NCI-H1417 treated with DMSO at 0.1 percent for 48 hours (cell line): Measurements from ENCODE around the gene HES5.
"Not testable (repeated sequence)": the region's sequence is repeated elsewhere in the genome, so short reads cannot be mapped to it uniquely, and the experiment has no call there.

Experiments
- DNase-seq: peaks from one replicate; lab custom pipeline; 2025; lab: John Stamatoyannopoulos, UW

HES5 gene, protein sequence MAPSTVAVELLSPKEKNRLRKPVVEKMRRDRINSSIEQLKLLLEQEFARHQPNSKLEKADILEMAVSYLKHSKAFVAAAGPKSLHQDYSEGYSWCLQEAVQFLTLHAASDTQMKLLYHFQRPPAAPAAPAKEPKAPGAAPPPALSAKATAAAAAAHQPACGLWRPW

DNA sequence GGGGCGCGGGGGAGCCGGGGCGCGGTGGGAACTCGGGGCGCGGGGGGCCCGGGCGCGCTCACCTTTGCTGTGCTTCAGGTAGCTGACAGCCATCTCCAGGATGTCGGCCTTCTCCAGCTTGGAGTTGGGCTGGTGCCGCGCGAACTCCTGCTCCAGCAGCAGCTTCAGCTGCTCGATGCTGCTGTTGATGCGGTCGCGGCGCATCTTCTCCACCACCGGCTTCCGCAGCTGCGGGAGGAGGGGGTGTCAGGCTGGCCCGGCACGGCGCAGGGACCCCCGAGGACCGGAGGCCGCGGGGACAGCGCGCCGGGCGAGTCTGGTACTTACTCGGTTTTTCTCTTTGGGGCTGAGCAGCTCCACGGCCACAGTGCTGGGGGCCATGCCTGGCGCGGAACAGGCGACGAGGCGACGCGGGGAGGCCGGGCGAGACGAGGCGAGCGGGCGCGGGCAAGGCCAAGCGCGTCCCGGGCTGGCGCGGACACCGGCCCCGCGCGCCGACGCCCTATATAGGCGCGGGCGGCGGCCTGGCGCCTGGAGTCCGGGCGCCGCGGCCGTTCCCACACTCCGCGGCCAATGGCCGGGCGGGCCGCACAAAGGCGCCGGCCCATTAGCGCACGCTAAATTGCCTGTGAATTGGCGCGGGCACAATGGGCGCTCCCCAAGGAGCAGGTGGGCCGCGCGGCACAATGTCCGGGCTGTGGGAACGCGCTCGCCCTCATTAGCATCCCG is at the start of gene HES5:
Gene HES5, minus strand, starts transcription at position 480 of the 729 bp plus-strand sequence. Its CDS starts 99 bp downstream, at position 381.
- DNase-seq: no peak

DNA sequence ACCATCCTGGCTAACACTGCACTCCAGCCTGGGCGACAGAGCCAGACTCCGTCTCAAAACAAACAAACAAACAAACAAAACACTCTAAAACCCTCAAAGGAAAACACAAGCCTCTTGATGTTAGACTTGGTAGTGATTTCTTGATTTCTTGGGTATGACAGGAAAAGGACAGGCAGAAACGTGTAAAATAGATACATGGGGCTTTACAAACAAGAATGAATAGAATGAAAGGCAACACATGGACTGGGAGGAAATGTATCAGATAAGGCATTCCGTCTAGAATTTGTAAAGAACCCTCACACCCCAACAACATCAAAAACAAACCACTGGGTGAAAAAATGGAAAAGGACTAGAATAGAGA is 48.7 kb upstream of the HES5 start:
- no peak for DNase-seq

DNA sequence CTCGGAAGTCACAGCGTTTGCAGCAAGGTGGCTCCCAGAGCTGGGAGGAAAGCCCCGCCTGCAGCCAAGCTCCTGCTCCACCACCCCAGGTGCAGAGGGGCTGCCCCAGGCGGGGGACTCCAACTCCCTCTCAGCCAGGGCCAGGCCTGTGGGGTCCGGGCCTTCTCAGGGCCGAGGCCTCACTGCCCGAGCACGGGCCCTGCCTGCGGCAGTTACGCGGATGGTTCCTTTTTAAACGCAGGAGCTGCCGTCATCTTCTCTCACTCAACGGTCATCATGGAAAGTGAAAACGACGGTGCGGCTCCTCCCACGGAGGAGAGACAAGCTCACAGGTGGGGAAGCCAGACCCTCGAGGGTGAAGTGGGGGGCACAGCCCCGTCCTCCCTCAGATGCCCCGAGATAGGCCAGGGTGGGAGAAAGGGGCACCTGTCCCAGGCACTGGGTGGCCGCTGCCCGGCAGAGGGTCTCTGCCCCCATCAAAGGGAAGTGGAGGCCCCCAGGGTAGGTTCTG is 47.6 kb upstream of the HES5 start:
- not testable (repeated sequence) for DNase-seq

DNA sequence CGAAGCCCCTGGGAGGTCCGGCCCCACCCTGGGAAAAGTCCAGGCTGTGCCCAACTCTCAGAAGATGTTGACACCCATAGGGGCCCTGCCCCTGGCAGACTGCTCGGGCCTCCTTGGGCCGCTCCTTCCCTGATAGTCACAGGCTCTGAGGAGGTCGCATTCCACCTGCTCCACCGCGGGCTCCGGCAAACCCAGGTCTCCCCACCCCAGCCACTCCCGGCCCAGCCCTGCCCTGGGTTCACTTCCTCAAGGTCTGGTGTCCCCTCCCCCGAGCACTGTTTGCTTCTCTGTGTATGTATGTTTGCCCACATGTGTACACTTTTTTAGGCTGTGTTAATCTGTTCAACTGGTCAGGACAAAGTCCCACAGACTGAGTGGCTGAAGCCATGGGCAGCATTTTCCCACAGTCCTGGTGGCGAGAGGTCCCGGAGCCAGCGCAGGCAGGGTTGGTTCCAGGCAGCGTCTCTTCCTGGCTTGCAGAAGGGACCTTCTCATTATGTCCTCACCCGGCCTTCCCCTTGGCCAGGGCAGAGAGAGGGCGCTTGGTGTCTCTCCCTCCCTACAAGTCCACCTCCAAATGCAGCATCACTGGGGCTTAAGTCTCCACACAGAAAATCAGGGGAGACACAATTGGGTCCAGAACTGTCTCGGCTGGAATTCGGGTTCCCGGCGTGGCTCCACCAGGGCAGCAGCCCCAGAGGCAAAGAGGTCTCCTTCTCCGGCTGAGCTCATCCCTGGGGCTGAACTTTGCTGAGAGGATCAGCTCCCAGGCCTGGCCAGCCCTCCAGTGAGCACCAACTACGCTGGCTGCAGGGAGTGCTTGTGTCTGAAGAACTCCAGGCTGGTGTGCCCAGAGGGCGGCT is 46.0 kb upstream of the HES5 start:
- no peak for DNase-seq

DNA sequence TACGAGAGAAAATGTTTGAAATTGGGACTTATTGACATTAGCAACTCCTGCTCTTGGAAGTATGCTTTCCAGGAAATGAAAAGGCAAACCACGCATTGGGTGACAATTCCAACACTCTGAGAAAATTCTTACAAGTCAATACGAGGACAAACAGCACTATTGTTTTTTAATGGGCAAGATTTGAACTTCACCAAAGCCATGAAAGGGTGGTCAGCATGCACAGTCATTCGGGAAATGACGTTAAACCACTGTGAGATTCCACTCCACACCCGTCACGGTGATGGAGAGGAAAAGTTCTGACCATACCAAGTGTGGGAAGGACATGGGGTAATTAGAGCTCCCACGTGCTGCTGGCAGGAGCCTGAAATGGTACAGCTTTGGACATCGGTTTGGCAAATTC is 44.3 kb upstream of the HES5 start:
- DNase-seq: no peak

DNA sequence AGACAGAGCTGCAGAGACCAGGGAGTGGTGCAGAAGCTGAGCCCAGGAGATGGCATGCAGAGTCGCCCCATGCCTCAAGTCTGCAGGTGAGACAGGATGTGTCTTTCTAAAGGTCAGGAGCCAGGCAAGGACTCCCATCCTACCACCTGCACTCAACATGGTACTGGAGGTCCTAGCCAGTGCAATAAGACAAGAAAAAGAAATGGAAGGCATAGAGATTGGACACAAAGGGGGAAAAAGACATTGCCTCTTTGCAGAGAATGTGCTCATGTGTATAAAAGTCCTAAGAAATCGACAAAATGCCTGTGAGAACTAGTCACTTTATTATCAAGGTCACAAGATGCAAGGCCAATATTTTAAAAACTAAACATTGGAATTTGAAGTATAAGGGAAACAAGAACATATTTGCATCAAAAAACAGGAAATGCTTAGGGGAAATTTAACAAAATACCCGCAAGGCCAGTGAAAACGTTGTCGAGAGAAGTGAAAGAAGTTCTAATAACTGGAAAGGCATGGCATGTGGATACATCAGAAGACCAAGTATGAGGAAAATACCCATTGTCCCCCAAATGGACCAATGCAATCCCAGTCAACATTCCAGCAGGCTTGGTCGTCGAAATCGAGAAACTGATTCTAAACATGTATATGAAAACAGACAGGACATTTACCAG is 43.3 kb upstream of the HES5 start:
- DNase-seq: no peak

DNA sequence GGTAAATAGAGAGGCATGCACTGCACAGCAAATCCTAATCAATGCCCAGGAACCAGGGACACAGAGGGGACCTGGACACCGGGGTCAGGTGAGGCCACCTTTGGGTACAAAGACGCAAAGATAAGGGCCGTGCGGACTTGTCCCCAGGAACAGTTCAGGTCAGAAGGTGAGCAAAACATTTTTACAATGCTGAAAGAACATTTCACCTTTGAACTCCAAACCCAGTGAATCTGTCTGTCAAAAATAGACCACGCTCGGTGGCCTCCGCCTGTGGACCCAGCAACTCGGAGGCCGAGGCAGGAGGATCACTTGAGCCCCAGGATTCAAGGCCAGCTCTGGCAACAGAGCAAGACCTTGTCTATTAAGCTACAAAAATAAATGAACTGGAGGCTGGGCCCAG is 41.3 kb upstream of the HES5 start:
- DNase-seq: no peak

DNA sequence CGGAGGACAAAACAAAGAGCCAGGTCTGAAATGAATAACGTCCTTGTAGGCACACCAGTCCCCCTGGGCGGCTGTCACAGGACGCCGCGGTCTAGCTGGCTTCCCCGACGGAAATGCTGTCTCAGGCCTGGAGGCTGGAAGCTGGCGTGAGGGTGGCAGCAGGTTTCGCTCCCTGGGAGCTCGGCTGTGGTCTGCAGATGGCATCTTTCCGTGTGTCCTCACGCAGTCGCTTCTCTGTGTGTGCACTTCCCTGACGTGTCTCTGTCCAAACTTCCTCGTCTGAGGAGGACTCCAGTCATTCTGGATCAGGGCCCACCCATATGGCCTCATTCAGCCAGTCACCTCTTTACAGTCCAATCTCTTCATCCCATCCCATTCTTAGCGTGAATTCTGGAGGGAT is 40.3 kb upstream of the HES5 start:
- no peak for DNase-seq

DNA sequence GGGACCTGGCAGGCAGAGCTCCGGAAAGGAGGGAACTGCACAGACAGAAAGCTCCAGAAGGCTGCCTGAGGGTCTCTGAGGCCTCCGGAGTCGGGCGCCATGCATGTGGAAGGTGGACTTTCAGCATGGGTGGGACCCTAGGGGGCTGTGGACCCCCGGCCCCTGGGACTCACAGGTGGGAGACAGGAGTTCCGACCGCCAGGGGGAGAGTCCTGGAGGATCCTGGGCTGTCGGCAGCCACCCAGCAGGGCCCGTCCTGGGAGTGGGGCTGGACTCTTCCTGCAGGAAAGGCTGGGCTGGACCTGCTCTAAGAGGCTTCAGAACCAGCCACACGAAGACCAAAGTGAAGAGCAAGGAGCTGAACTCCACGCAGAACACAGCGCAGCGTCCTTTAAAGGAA is 39.6 kb upstream of the HES5 start:
- DNase-seq: not testable (repeated sequence)

DNA sequence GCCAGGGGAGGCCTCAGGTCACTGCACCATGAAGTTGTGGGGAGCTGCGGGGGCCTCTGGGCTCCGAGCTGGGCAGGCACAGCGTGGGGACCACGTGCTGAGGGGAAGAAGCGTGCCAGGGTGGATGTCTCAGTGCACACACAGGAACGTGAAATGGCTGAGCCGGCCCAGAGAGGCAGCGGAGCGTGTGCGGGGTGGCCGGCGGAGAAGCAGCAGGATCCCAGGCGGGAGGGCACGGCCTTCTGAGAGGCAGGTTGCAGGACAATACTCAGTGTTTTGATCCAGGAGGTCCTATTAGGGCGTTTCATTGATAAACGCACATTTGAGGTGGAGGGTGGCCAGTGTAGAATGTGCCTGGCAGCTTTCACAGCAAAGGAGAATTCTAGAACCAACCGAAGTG is 39.0 kb upstream of the HES5 start:
- DNase-seq: no peak

DNA sequence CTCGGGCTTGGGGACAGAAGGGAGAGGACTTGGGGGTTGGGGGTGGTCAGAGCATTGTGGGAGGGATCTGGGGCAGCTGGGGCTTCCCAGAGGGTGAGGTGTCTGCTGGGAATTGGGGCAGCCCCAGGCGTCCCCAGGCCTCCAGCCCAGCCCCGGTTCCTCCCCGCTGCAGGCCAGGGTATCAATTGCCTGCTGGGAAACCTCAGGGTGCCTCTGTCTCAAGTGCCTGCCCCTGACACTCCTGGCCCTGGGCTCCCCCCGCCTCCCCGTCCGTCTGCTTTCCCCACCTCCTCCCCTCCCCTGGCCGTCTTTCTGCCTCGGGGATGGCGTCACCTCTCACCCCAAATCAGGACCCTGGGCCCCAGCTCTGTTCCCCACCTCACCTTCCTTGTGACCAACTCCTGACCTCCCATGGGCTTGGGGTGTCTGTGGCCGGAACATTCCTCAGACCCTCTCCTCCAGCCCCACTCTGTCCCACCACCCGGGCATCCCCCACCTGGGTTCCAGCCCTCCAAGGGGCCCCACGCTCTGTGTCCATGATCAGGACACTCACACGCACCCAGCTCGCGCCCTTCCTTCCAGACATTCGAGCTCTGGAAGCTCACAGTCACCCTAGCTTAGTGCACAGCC is 38.2 kb upstream of the HES5 start:
- DNase-seq: not testable (repeated sequence)

DNA sequence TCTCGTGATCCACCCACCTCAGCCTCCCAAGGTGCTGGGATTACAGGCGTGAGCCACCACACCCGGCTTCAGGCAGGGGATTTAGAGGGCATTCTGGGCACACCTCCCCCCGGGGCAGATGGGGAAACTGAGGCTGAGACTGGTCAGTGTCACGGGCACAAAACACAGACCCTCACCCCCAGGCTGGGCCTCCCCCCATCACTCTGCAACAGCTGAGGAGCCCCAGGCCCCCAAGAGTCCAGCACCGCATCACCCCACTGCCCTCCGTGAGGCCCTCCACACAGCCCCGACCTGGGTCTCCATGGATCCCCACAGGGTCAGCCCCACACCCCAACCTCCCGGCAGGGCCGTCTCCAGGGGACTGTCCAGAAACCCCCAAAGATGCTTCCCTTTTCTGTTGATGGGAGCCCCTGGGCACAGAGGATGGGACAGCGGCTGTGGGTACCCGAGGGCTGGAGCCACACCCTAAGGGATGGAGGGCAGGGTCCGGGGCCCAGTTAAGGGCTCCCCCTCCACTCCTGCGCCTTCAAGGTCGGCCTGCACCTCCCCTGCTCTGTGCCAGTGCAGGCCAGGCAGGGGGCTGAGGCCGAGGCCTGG is 37.1 kb upstream of the HES5 start:
- no peak for DNase-seq

DNA sequence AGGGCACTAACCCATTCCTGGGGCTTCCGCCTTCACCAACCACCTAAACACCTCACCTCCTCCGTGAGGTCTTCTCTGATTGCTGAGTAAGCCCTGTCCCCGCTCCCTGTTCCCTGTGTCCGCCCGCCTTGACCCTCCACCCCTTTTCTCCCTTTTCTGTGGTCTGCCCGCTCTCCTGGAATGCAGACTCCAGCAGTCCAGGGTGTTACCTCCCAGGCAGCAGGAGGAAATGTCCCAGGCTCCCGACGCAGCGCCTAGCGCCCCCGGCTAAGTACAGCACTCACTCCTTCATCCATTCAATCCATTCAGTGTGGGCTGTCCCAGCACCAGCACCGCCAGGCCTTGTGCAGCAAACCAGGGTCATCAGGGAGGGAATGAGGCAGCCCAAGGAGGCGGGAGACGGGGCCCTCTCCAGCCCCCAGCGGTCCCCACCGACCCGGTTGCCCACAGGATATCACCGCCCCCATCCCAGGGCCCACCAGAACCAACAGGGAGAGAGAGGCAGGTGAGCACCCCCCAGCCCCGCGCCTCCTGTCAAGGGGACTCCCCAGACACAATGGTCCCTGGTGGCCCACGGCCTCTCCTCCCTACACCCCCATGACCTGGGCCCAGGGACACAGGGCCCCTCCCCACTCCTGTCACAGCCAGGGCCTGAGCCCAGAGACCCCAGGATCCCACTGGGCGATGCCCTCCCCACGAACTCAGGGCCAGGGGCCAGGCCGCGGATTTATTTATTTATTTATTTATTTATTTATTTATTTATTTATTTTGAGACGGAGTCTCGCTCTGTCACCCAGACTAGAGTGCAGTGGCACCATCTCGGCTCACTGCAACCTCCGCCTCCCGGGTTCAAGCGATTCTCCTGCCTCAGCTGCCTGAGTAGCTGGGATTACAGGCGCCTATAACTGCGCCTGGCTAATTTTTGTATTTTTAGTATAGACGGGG is 36.3 kb upstream of the HES5 start:
- DNase-seq: no peak

DNA sequence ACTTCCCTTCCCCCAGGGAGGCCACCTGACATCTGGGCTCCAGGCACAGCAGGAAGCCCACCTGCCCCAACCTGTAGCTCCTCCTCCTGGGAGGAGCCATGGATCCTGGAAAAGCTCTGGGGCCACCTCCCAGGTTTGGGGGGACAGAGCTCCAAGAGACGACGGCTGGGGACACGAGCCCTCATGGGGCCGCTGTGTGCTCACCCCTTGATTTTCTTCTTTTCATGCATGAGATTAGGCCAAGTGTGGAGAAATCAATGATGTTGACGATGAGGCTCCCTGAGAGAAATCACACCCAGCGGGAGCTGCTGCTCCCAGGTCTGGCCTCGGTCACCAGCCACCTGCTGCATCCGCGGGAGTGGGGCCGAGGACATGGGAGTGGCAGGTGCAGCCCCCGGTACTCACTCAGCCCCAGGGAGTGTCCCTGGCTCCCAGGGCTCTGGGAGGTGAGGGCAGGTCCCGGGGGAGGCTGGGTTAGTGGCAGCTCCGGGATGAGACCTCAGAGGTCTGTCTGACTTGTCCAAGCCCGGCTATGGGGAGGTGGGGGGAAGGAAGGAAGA is 34.8 kb upstream of the HES5 start:
- no peak for DNase-seq

DNA sequence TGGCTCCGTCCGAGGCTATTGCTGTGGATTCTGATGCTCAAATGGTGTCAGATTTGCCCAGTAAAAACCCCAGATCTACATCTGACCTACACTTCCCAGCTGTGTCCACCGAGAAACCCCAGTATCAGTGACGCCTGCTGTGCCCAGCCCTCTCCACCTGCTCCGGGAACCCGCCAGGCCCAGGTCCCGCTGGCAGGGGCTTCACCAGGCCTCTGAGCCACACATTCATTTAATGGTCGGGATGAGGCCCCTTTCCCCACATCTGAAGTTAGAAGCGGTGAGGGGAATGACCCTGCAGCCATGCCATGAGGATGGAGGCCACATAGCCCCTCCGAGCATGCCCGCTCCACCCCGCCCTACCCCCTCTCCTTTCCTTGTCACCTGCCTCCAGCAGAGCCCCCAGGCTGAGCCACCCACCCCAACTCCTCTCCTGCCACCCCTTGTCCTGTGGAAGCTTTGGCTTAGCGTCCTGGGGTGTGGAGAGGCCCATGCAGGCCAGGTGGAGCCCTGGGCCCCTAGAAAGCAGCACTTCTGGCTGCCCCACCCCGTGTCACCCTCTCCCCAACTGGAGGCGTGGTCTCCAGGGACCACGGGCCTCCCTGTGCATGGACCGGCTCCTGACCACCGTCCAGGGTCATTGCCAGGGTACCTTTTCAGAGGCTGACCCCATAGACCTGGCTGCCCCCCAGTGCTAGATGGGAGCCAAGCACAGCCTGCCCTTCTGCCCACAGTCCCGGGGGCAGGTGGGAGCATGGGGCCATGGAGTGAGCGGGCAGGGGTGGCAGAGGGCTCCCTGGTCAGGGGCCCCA is 34.1 kb upstream of the HES5 start:
- no peak for DNase-seq

DNA sequence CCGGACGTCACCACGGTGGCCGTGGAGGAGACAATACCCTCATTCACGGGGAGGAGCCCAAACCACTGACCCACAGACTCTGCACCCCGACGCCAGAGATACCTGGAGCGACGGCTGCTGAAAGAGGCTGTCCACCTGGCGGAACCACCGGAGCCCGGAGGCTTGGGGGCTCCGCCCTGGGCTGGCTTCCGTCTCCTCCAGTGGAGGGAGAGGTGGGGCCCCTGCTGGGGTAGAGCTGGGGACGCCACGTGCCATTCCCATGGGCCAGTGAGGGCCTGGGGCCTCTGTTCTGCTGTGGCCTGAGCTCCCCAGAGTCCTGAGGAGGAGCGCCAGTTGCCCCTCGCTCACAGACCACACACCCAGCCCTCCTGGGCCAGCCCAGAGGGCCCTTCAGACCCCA is 33.1 kb upstream of the HES5 start:
- no peak for DNase-seq

DNA sequence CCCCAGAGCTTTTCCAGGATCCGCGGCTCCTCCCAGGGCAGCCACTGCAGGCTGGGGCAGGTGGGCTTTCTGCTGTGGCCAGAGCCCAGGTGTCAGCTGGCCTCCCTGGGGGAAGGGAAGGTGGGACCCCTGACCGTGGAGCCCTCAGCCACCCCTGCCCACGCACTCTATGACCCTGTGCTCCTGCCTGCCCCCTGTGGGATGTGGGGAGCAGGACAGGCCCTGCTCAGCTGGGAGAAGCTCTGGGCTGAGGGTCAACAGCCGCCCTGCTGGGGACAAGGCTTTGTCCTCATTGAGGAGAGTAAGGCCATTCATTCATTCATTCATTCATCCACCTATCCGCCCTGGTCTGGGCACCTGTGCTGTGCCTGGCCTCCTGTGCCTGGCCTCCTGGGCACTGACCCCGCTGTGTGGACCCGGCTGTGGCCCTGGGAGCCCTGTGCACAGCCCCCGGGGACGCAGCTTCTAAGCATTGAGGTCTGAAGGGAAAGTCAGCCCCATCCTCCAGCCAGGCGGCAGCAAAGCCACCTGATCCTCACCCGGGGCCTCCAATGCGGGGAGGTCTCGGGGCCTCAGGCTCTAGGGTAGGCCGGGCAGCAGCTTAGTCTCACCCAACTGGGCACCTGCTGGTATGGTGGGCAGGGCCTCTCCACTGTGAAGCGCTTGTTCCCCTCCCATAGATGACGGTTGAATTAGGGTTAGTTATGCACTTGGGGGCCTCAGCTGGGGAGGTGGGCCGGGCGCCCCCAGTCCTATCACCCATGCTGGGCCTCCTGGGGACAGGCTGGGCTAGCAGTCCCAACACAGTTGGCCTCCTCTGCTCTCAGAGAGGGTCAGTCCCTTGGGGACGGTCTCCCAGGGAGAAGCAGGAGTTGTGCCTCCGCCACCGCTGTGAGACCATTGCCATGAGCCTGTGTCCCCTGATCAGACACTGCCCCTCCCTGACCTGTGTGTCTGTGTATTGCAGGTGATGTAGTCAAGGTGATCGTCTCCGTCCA is 32.1 kb upstream of the HES5 start:
- no peak for DNase-seq

DNA sequence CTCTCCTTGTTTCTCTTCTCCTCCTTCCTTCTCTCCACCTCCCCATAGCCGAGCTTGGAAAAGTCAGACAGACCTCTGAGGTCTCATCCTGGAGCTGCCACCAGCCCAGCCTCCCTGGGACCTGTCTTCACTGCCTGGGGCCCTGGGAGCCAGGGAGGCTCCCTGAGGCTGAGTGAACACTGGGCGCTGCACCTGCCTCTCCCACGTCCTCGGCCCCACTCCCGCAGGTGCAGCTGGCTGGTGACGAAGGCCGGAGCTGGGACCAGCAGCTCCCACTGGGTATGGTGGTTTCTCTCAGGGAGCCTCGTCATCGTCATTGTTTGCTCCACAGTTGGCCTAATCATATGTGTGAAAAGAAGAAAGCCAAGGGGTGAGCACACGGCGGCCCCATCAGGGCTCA is 31.4 kb upstream of the HES5 start:
- no peak for DNase-seq
